ENCODE results near the gene B4GAT1.
"Not testable (repeated sequence)": the region's sequence is repeated elsewhere in the genome, so short reads cannot be mapped to it uniquely, and the experiment has no call there.

DNA sequence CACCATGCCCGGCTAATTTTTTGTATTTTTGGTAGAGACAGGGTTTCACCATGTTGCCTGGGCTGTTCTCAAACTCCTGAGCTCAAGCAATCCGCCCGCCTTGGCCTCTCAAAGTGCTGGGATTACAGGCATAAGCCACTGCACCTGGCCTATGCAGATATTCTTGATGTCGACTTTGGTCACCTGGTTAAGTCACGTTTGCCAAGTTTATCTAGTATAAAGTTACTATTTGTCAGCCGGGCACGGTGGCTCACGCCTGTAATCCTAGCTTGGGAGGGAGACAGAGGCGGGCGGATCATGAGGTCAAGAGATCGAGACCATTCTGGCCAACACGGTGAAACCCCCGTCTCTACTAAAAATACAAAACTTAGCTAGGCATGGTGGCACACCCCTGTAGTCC lies 36.9 kb upstream of the B4GAT1 start:
- TF ChIP-seq, protein P1, sequence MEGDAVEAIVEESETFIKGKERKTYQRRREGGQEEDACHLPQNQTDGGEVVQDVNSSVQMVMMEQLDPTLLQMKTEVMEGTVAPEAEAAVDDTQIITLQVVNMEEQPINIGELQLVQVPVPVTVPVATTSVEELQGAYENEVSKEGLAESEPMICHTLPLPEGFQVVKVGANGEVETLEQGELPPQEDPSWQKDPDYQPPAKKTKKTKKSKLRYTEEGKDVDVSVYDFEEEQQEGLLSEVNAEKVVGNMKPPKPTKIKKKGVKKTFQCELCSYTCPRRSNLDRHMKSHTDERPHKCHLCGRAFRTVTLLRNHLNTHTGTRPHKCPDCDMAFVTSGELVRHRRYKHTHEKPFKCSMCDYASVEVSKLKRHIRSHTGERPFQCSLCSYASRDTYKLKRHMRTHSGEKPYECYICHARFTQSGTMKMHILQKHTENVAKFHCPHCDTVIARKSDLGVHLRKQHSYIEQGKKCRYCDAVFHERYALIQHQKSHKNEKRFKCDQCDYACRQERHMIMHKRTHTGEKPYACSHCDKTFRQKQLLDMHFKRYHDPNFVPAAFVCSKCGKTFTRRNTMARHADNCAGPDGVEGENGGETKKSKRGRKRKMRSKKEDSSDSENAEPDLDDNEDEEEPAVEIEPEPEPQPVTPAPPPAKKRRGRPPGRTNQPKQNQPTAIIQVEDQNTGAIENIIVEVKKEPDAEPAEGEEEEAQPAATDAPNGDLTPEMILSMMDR (IDR thresholded peaks at IDR 0.05) = not testable (repeated sequence)
- not testable (repeated sequence) for TF ChIP-seq POLR2A (IDR thresholded peaks at IDR 0.05)
